Head of caudate nucleus (tissue), 42 donors: ENCODE measurements around the gene PGR.
"Not testable (repeated sequence)": the region's sequence is repeated elsewhere in the genome, so short reads cannot be mapped to it uniquely, and the experiment has no call there.

Experiments
- DNase-seq, 42 donors: peaks; one replicate each; pipeline versions ENCODE4 v3.0.0 to v3.0.0-alpha.2; 2020 to 2021; ENCODE audit warnings: mixed read lengths in 7 of 42
- intact Hi-C: fragments of 100-400 bp; cut with DNase I; formaldehyde crosslinking; loops from one replicate; pipeline ENCODE4 v1.15.0; 2022

PGR gene

GRCh38 chr11:101019870-101020269, 109.7 kb downstream of the PGR start:
- DNase-seq, result no peak
- intact Hi-C loops, result no loop called here

GRCh38 chr11:101014600-101015285, 114.9 kb downstream of the PGR start:
- no peak for DNase-seq
- intact Hi-C loops, result no loop called here

GRCh38 chr11:101013702-101014101, 115.9 kb downstream of the PGR start:
- DNase-seq, result not testable (repeated sequence)

DNA sequence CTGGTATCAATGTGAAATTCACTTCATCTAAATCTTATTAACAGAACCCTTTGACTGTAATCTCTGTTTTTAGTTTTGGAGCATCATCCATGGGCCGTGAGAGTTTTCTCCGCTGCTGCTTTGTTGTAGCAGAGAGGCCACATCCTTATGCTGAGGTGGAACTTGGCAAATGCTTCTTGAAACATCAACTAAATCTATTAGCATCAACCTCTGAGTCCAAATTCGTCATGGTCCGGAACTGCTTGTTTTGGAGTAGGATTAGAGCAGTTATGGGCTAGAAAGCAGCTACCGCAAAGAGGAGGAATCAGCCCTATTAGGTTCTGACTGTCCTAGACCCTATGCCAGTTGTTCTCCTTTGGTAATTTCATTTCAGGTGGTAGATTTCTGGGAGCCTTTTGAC, 117.7 kb downstream of the PGR start:
- intact Hi-C loops, result no loop called here
- DNase-seq, result no peak

More at GRCh38 chr11:101013702-101014101, 115.9 kb downstream of the PGR start:
- intact Hi-C loops, result not testable (repeated sequence)

DNA sequence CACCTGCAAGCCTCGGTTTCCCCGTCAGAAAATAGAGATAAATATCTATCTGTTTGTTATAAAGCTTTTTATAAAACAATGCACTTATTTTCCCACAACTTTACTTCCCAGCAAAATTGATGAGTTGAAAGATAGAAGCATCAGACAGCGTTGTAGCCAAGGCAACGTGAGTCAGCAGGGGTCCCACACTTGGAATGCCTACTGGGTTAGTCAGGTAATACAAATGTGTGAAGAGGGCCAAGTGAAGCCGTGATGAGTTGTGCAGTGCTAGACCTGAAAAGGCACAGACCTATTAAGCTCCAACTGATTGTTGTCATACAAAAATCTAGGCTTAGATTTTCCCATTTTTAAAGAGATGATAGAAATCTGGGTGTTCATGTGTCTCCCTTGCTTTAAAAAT, 118.7 kb downstream of the PGR start:
- no peak for DNase-seq
- intact Hi-C loops, result no loop called here

- no peak for DNase-seq
- intact Hi-C loops, result no loop called here
Measured at GRCh38 chr11:101009690-101010055, 119.9 kb downstream of the PGR start.

- intact Hi-C loops, result no loop called here
Measured at GRCh38 chr11:101008961-101009689, 120.5 kb downstream of the PGR start.

DNA sequence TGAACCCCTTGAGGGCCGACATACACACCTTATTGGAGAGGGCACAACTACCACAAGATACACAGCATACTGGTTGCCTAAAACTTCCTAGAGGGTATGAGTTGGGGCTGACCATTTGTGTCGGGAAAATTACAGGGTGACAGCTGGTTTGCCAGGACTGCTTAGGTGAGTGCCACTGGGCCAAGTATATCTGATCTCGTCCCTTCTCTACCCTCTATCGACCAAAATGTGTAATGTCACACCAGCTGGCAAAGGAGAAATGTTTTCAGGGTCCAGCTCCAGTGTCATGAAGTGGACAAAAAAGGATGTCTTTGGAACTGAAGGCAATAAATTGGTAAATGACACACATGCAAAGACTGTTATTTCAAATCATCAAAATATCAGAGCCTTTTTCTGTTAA, 126.1 kb downstream of the PGR start:
- no peak for DNase-seq
- intact Hi-C loops, result no loop called here

More at GRCh38 chr11:101008961-101009689, 120.5 kb downstream of the PGR start:
- no peak for DNase-seq

GRCh38 chr11:100999756-101000155, 129.9 kb downstream of the PGR start:
- intact Hi-C loops, result no loop called here
- no peak for DNase-seq

DNA sequence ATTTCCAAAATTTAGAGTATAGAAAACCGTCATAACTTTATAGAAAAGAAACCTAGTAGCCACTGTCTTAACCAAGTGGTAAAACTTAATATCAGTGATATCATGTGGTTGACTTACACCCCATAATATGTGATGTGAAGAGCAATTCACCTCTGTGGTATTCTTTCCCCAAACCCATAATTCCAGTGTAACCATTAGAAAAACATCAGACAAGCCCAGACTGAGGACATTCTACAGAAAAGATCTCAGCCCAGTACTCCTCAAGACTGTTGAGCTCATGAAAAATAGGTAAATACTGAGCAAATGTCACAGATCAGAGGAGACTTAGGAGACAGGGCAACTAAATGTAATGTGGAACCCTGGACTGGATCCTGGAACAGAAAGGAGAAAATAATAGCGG, 134.6 kb downstream of the PGR start:
- DNase-seq, result no peak
- intact Hi-C loops, result no loop called here

- DNase-seq, result no peak
- intact Hi-C loops, result no loop called here
Measured at GRCh38 chr11:100991541-100991940, 138.1 kb downstream of the PGR start.

DNA sequence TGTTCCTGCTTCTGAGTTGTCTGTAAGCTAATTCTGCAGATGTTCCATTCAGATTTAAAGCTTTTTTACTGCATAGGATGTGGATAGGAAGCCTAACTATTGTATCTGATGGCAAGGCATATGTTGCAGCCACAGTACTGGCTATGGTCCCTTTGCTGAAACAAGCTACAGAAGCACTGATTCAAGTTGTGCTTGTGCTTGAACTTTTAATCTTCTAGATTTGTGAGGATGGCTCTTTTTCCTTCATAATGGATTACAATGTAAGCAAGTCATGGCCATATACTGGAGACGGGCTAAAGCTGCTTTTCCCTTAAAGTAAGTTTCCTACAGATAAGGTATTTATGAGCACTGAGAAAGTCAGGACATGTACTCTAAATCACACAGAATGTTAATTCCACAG, 138.7 kb downstream of the PGR start:
- DNase-seq, result no peak
- intact Hi-C loops, result no loop called here

GRCh38 chr11:100984668-100985067, 144.9 kb downstream of the PGR start:
- intact Hi-C loops, result no loop called here
- no peak for DNase-seq

DNA sequence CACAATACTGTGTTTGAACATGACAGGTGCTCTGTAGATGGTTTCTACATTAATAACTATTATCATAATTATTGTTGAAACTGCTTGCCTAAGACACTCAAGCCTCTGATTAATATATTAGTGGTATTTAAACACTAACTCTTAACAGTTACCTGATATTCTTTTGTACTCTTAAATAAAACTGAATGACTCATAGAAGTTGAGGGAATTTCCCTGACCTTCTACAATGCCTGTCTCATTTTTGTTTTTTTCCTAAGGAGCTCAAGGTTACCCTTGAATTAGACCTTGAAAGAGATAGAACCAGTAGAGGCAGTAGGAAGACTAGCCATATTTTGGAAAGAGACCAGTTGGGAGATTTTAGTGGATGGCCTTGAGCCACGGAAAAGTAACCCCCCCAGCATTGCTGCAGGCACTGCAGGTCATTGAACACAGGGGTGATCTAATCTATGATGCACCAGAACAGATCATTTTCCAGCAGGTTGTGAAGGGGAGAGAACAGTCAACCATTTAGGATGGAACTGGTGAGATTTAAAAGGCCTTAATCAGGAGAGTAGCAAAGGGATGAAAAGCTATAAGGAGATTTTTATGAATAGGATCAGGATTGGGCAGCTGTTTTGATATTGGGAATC, 148.3 kb downstream of the PGR start:
- intact Hi-C loops, result no loop called here
- no peak for DNase-seq

DNA sequence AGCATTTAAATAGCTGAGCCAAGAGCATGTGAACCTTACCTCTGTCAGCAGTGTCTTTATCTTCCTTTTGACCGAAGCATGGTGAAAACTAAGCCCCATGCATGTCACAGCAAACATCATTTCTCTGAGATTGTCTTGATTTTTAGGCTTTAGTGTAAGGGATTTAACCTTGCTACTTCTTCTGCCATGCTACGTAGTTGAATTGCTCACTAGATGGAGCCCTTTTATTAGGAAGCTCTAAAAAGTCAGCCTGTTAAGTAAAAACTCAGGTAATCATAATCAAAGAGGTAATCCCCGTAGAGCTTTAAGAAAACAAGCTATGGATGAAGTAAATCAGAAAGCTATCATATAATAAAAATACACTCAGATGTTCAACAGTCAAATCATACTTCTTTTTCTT, 149.5 kb downstream of the PGR start:
- intact Hi-C loops, result no loop called here

More for the DNA sequence above, 149.5 kb downstream of the PGR start:
- no peak for DNase-seq
